Measurements from ENCODE around the gene COA7.

GRCh38 chr1:52691821-52692220 is 6.3 kb downstream of the COA7 start:
- TF ChIP-seq CTCF (IDR thresholded peaks at IDR 0.05), result no peak
- TF ChIP-seq ZFX (IDR thresholded peaks at IDR 0.05; ENCODE audit: borderline replicate concordance), result no peak
